Heart left ventricle (tissue), 13 donors: ENCODE measurements around the gene FOXP2.

ENCODE experiments used
- CTCF ChIP-seq, 12 donors: fragments of 200-600 bp; sonication (generic) in 4 of 12; IDR thresholded peaks; one replicate each; pipeline versions ENCODE4 v1.5.0 to v1.8.0; 2018 to 2022; ENCODE audit warnings: antibody characterized with exemption in 12 of 12, mild to moderate bottlenecking in 5 of 12
- POLR2A ChIP-seq, 2 donors: fragments of 450-650 bp; IDR thresholded peaks; one replicate each; pipeline ENCODE4 v1.6.1; 2017; ENCODE audit warnings: antibody characterized with exemption in 2 of 2, mild to moderate bottlenecking in 2 of 2, moderate library complexity in 2 of 2
- donor health status: ischemic (EF 13 %, LVEDD 7.1; RV severe dilation, severe dysfunction).
- donor health status: DM: no; HTN: yes; CAD: no.
- donor health status: DM: no; HTN: no; CAD: no.
- donor health status: ischemic (EF 25% LVEDD 6.9; RV normal size, moderate dysfunction).
- donor health status: ischemic (EF 25% LVEDD 5.7; RV mildly dilated, moderate dysfunction).
- donor health status: ischemic (EF 35%, LVEDD 5.7; RV mildly dilated, moderate dysfunction).
- donor health status: nonischemic (EF 11% LVEDD 7.7; RV severe dilation, severe dysfunction).
- donor health status: DM: yes; HTN: yes; CAD: no.
- donor health status: PGD.
- donor health status: ischemic (EF 29% LVEDD 5.4; RV normal size, mild dysfunction).
- donor health status: nonischemic (EF 23%, LVEDD 6.1; RV moderate dilation, normal function).

DNA sequence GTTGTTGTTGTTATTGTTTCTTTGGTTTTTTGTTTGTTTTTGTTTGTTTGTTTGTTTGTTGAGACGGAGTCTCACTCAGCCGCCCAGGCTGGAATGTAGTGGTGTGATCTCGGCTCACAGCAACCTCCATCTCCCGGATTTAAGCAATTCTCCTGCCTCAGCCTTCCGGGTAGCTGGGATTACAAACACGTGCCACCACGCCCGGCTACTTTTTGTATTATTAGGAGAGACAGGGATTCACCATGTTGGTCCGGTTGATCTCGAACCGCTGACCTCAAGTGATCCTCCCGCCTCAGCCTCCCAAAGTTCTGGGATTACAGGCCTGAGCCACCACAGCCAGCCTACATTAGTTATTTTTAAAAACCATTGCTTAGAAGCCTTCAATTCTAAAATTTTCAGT lies 45.0 kb downstream of the FOXP2 start:
- TF ChIP-seq CTCF (IDR thresholded peaks at IDR 0.05) (no peak), POLR2A (IDR thresholded peaks at IDR 0.05) (no peak)
